Body of pancreas (tissue), 4 donors: ENCODE results near the gene MESD.

Experiments
- POLR2A ChIP-seq, 3 donors: fragments of 450-650 bp; IDR thresholded peaks; one replicate each; pipeline ENCODE4 v1.6.1; 2016; ENCODE audit warnings: antibody characterized with exemption in 3 of 3, mild to moderate bottlenecking in 2 of 3
- TF ChIP-seq, protein P1 (sequence below), 7 experiments: fragments of 450-650 bp in 4 of 7; fragments of 200-600 bp in 3 of 7; sonication (generic) in 3 of 7; IDR thresholded peaks; one replicate each; pipeline ENCODE4 v1.5.1; 2016 to 2019; ENCODE audit warnings: antibody characterized with exemption in 7 of 7

DNA sequence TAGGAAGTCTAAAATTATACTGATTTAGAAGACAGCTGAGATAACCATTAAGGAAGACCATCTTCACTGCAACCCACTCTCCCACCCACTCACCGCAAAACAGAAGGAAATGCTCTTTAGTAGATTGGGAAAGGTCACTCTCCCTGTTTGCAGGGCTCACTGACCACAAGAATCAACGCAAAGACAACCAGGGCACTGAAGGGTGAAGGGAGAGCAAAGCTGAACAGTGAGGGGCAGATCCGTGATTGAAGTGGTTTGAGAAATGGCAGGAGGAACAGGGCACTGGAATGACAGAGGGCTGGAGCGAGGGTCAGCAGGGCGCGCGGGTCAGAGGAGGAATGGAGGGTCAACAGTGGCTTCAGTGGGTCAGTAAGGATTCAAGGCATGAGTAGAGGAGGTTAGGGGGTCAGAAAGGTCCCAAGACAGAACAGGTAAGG is 520 bp downstream of the MESD start:
- TF ChIP-seq, protein P1, sequence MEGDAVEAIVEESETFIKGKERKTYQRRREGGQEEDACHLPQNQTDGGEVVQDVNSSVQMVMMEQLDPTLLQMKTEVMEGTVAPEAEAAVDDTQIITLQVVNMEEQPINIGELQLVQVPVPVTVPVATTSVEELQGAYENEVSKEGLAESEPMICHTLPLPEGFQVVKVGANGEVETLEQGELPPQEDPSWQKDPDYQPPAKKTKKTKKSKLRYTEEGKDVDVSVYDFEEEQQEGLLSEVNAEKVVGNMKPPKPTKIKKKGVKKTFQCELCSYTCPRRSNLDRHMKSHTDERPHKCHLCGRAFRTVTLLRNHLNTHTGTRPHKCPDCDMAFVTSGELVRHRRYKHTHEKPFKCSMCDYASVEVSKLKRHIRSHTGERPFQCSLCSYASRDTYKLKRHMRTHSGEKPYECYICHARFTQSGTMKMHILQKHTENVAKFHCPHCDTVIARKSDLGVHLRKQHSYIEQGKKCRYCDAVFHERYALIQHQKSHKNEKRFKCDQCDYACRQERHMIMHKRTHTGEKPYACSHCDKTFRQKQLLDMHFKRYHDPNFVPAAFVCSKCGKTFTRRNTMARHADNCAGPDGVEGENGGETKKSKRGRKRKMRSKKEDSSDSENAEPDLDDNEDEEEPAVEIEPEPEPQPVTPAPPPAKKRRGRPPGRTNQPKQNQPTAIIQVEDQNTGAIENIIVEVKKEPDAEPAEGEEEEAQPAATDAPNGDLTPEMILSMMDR (IDR thresholded peaks at IDR 0.05), result no peak
- no peak for TF ChIP-seq POLR2A (IDR thresholded peaks at IDR 0.05)
